ENCODE data around the gene TGFA.

DNA sequence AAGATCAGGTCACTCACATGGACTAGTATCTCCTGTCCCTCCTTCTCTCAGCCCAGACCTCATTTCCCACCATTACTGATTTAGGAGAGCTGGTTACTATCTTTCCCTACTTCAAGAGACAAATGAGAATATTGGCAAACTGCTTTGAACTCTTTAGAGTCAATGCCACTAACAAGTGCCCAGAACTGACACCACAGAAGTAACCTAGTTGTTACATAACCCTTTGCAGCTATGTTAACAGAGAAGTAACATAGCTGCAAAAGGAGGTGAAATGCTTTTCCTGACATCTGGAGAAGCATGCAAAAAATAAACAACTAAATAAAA, 30.0 kb downstream of the TGFA start:
- TF ChIP-seq, protein P1, sequence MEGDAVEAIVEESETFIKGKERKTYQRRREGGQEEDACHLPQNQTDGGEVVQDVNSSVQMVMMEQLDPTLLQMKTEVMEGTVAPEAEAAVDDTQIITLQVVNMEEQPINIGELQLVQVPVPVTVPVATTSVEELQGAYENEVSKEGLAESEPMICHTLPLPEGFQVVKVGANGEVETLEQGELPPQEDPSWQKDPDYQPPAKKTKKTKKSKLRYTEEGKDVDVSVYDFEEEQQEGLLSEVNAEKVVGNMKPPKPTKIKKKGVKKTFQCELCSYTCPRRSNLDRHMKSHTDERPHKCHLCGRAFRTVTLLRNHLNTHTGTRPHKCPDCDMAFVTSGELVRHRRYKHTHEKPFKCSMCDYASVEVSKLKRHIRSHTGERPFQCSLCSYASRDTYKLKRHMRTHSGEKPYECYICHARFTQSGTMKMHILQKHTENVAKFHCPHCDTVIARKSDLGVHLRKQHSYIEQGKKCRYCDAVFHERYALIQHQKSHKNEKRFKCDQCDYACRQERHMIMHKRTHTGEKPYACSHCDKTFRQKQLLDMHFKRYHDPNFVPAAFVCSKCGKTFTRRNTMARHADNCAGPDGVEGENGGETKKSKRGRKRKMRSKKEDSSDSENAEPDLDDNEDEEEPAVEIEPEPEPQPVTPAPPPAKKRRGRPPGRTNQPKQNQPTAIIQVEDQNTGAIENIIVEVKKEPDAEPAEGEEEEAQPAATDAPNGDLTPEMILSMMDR (optimal IDR thresholded peaks at IDR 0.05 in 1 of 3, IDR thresholded peaks at IDR 0.05 in 1 of 3, conservative IDR thresholded peaks at IDR 0.05 in 1 of 3; ENCODE audit: extremely low read depth in 1 of 3, insufficient read depth in 2 of 3, low read length in 3 of 3), result no peak
- TF ChIP-seq EZH2 (IDR thresholded peaks at IDR 0.05; ENCODE audit: low read length), result no peak
